ENCODE measurements around the gene KIF3A. TPM values are rescaled to one million over a fixed set of nuclear protein-coding genes. Genes with fewer than 3 reads are reported as not detected.

The KIF3A gene
- total RNA-seq, 1 experiment from 2014 or later = 12.7 TPM

DNA sequence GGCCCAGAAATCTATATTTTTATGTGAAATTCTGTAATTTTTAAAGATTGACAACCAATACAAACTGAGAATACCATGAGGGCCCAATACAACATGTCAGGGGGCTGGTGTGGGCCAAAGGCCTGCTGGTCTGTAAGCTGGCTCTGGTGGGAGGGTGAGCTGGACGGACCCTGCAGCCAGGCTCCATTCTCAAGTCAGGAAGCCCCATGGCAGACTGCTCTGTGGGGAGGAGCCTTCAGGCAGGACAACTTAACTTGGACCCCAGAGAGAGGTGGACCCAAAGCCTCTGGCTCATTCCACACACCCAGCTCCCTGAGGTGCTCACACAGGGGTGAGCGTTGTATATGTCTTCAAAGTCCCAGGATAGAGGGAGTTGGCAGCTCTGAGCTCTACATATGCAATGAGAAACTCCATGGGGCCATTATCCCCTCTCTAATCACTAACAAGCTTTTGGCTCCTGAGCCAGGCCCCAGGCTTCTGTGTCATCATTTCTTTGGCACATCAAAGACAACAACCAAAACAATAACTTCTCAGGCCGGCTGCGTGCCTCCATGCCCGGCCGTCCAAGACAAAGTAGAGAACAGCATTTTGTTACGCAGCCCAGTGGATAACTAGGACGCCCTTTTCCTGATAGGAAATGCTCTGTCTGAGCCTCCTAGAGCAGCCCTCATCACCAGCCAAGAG is 33.3 kb upstream of the KIF3A start (continued):
- TF ChIP-seq, protein P1, sequence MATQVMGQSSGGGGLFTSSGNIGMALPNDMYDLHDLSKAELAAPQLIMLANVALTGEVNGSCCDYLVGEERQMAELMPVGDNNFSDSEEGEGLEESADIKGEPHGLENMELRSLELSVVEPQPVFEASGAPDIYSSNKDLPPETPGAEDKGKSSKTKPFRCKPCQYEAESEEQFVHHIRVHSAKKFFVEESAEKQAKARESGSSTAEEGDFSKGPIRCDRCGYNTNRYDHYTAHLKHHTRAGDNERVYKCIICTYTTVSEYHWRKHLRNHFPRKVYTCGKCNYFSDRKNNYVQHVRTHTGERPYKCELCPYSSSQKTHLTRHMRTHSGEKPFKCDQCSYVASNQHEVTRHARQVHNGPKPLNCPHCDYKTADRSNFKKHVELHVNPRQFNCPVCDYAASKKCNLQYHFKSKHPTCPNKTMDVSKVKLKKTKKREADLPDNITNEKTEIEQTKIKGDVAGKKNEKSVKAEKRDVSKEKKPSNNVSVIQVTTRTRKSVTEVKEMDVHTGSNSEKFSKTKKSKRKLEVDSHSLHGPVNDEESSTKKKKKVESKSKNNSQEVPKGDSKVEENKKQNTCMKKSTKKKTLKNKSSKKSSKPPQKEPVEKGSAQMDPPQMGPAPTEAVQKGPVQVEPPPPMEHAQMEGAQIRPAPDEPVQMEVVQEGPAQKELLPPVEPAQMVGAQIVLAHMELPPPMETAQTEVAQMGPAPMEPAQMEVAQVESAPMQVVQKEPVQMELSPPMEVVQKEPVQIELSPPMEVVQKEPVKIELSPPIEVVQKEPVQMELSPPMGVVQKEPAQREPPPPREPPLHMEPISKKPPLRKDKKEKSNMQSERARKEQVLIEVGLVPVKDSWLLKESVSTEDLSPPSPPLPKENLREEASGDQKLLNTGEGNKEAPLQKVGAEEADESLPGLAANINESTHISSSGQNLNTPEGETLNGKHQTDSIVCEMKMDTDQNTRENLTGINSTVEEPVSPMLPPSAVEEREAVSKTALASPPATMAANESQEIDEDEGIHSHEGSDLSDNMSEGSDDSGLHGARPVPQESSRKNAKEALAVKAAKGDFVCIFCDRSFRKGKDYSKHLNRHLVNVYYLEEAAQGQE (IDR thresholded peaks at IDR 0.05; ENCODE audit: low read depth) = no peak
- TF ChIP-seq POLR2AphosphoS5 (IDR thresholded peaks at IDR 0.05; ENCODE audit: low read depth, low read length) (no peak), SRF (IDR thresholded peaks at IDR 0.05; ENCODE audit: low read depth) (no peak)

DNA sequence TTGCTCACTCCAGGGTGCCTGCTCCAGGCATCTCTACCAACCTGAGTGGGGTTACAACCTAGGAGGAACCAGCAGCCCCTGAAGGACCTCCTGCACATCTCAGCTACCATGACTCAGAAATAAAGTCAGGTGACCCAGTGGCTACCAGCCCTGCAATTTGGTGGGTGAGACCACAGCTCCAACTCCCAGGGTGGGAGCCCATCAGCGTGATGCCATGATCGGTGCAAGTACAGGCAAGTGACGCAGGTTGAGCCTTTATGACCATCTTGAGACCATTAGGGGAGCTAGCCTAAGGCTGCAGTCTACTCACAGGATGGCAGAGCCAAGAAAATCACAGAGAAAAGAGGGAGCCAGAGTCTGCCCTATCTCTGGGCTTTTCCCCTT is 31.1 kb upstream of the KIF3A start:
- Histone ChIP-seq H4K20me1 (ENCODE audit: insufficient read depth) (no peaks in the 10 kb centered on the region), H3K9ac (ENCODE audit: low read length) (no peak overlapping the region), H3K4me2 (ENCODE audit: low read length) (no peak overlapping the region), H3K9me3 (ENCODE audit: control insufficient read depth in 1 of 2, insufficient read depth in 1 of 2, low read depth in 1 of 2, low read length in 2 of 2) (no peaks in the 10 kb centered on the region), H3K27me3 (ENCODE audit: insufficient read depth, low read length) (no peaks in the 10 kb centered on the region), H3K36me3 (ENCODE audit: control insufficient read depth in 1 of 2, insufficient read depth in 2 of 2, low read length in 2 of 2) (peaks cover 0 to 5% of the 10 kb centered on the region in 2 experiments; a peak in 1 of 4 replicates), H3K4me1 (ENCODE audit: control insufficient read depth in 1 of 2, insufficient read depth in 2 of 2, low read length in 2 of 2) (peaks cover 6 to 7% of the 10 kb centered on the region in 2 experiments; a peak in 1 of 4 replicates), H3K79me2 (ENCODE audit: insufficient read depth, low read length) (peaks cover 7% of the 10 kb centered on the region; the same call in 1 of the 2 replicates), H2AFZ (ENCODE audit: low read depth, low read length, poor library complexity, severe bottlenecking) (no peak overlapping the region), H3K9me2 (ENCODE audit: insufficient read depth) (no peaks in the 10 kb centered on the region), H3K27ac (ENCODE audit: low read depth, low read length) (no peak overlapping the region), H3K4me3 (replicated peaks in 1 of 2; ENCODE audit: low read depth in 1 of 2, low read length in 2 of 2) (no peak overlapping the region)
- DNase-seq (ENCODE audit: low read depth, low spot score) (no peak), ATAC-seq (no peak)
- ChIA-PET RAD21 (ENCODE audit: low non-redundant PET in 1 of 2, low total read pairs in 2 of 2, uncharacterized antibody in 2 of 2, unreplicated experiment in 2 of 2) (no interaction called here), CTCF (no interaction called here), POLR2A (no interaction called here)
- intact Hi-C loops (cut with micrococcal nuclease) = no loop called here
- BruUV-seq (replicated peaks) = no TSS peak
- TF ChIP-seq ZNF274 (IDR thresholded peaks at IDR 0.05; ENCODE audit: low read depth, low read length) = no peak
- no peak for TF ChIP-seq JUND (IDR thresholded peaks at IDR 0.05)
- TF ChIP-seq, protein P2, sequence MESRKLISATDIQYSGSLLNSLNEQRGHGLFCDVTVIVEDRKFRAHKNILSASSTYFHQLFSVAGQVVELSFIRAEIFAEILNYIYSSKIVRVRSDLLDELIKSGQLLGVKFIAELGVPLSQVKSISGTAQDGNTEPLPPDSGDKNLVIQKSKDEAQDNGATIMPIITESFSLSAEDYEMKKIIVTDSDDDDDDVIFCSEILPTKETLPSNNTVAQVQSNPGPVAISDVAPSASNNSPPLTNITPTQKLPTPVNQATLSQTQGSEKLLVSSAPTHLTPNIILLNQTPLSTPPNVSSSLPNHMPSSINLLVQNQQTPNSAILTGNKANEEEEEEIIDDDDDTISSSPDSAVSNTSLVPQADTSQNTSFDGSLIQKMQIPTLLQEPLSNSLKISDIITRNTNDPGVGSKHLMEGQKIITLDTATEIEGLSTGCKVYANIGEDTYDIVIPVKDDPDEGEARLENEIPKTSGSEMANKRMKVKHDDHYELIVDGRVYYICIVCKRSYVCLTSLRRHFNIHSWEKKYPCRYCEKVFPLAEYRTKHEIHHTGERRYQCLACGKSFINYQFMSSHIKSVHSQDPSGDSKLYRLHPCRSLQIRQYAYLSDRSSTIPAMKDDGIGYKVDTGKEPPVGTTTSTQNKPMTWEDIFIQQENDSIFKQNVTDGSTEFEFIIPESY (IDR thresholded peaks at IDR 0.05; ENCODE audit: extremely low read depth, insufficient replicate concordance, low read length) = no peak
- TF ChIP-seq, protein P3, sequence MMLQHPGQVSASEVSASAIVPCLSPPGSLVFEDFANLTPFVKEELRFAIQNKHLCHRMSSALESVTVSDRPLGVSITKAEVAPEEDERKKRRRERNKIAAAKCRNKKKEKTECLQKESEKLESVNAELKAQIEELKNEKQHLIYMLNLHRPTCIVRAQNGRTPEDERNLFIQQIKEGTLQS (IDR thresholded peaks at IDR 0.05) = no peak
- TF ChIP-seq, protein P1 (IDR thresholded peaks at IDR 0.05; ENCODE audit: low read depth) = no peak
- TF ChIP-seq ELF1 (IDR thresholded peaks at IDR 0.05; ENCODE audit: borderline replicate concordance, low read depth) = no peak
- TF ChIP-seq CBX3 (IDR thresholded peaks at IDR 0.05; ENCODE audit: low read depth) = no peak
- TF ChIP-seq, protein P4, sequence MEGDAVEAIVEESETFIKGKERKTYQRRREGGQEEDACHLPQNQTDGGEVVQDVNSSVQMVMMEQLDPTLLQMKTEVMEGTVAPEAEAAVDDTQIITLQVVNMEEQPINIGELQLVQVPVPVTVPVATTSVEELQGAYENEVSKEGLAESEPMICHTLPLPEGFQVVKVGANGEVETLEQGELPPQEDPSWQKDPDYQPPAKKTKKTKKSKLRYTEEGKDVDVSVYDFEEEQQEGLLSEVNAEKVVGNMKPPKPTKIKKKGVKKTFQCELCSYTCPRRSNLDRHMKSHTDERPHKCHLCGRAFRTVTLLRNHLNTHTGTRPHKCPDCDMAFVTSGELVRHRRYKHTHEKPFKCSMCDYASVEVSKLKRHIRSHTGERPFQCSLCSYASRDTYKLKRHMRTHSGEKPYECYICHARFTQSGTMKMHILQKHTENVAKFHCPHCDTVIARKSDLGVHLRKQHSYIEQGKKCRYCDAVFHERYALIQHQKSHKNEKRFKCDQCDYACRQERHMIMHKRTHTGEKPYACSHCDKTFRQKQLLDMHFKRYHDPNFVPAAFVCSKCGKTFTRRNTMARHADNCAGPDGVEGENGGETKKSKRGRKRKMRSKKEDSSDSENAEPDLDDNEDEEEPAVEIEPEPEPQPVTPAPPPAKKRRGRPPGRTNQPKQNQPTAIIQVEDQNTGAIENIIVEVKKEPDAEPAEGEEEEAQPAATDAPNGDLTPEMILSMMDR (IDR thresholded peaks at IDR 0.05 in 2 of 3, conservative IDR thresholded peaks at IDR 0.05 in 1 of 3; ENCODE audit: borderline replicate concordance in 1 of 3, insufficient read depth in 1 of 3, low read depth in 2 of 3, low read length in 2 of 3) = no peak
- no peak for TF ChIP-seq SIN3A (IDR thresholded peaks at IDR 0.05; ENCODE audit: low read depth)
